HG03064 (cell line): ENCODE results near the gene LGSN.
"Not testable (repeated sequence)": the region's sequence is repeated elsewhere in the genome, so short reads cannot be mapped to it uniquely, and the experiment has no call there.

Experiments
- ATAC-seq: cut with Tn5 transposase; IDR thresholded peaks from one replicate; pipeline ENCODE4 v1.9.1; 2021; ENCODE audit warnings: low read depth; ENCODE audit not compliant: unreplicated experiment

LGSN gene

GRCh38 chr6:63319939-63320338 is at the start of gene LGSN:
TSS of gene LGSN (minus strand) at chr6:63319983. CDS start at chr6:63319943, 40 bp downstream.
- ATAC-seq = no peak

GRCh38 chr6:63368347-63368746 is 48.6 kb upstream of the LGSN start:
- ATAC-seq = no peak

- not testable (repeated sequence) for ATAC-seq
Observed at GRCh38 chr6:63362500-63363120, 42.8 kb upstream of the LGSN start.

- not testable (repeated sequence) for ATAC-seq
Observed at GRCh38 chr6:63357384-63357783, 37.6 kb upstream of the LGSN start.

GRCh38 chr6:63355632-63356031 is 35.8 kb upstream of the LGSN start:
- no peak for ATAC-seq

- ATAC-seq = no peak
Observed at GRCh38 chr6:63353286-63353630, 33.5 kb upstream of the LGSN start.

GRCh38 chr6:63352544-63353285 is 32.9 kb upstream of the LGSN start:
- peak; percentile 92 for ATAC-seq

GRCh38 chr6:63352069-63352543 is 32.3 kb upstream of the LGSN start:
- ATAC-seq = peak; percentile 35

GRCh38 chr6:63349401-63349800 is 29.6 kb upstream of the LGSN start:
- no peak for ATAC-seq

GRCh38 chr6:63348836-63349235 is 29.1 kb upstream of the LGSN start:
- no peak for ATAC-seq

GRCh38 chr6:63347599-63347998 is 27.8 kb upstream of the LGSN start:
- ATAC-seq = no peak

- no peak for ATAC-seq
Observed at GRCh38 chr6:63346217-63346835, 26.5 kb upstream of the LGSN start.

- no peak for ATAC-seq
Observed at GRCh38 chr6:63340351-63340750, 20.6 kb upstream of the LGSN start.

- not testable (repeated sequence) for ATAC-seq
Observed at GRCh38 chr6:63334652-63335051, 14.9 kb upstream of the LGSN start.

- no peak for ATAC-seq
Observed at GRCh38 chr6:63333440-63333839, 13.7 kb upstream of the LGSN start.

- ATAC-seq = not testable (repeated sequence)
Observed at GRCh38 chr6:63326630-63327029, 6.8 kb upstream of the LGSN start.

GRCh38 chr6:63322981-63323380 is 3.2 kb upstream of the LGSN start:
- ATAC-seq = no peak

- no peak for ATAC-seq
Observed at GRCh38 chr6:63321821-63322220, 2.0 kb upstream of the LGSN start.

- no peak for ATAC-seq
Observed at GRCh38 chr6:63317641-63318040, 2.1 kb downstream of the LGSN start.

GRCh38 chr6:63316113-63316512 is 3.7 kb downstream of the LGSN start:
- ATAC-seq = no peak

- no peak for ATAC-seq
Observed at GRCh38 chr6:63313111-63313510, 6.7 kb downstream of the LGSN start.
